H1 (cell line): ENCODE results near the gene MPDZ. TPM values are rescaled to one million over a fixed set of nuclear protein-coding genes. Genes with fewer than 3 reads are reported as not detected.

Experiments used
- CTCF ChIA-PET: fragments of 300-600 bp; sonication (Branson Sonifier 250); formaldehyde crosslinking; loops from one replicate; lab custom pipeline; 2021; ENCODE audit not compliant: partially characterized antibody; lab: Charles Lee
- POLR2A ChIA-PET: fragments of 300-600 bp; sonication (Branson Sonifier 250); formaldehyde crosslinking; loops from one replicate; lab custom pipeline; 2021; ENCODE audit warnings: inconsistent platforms; ENCODE audit not compliant: partially characterized antibody; lab: Charles Lee
- DNase-seq, 2 experiments: peaks; one replicate each; pipeline versions ENCODE4 v3.0.0 to v3.0.0-alpha.2; 2010 to 2022; ENCODE audit warnings: low spot score in 2 of 2, low read depth in 1 of 2, mixed read lengths in 1 of 2
- FAIRE-seq: peaks from 2 replicates; lab custom pipeline; 2011; peaks lifted over from hg19 to GRCh38; lab: Jason Lieb, UNC
- H2AFZ ChIP-seq: 2 replicates; pipeline ENCODE4 v1.8.1; 2012; ENCODE audit warnings: low read length, inconsistent platforms
- H2AK5ac ChIP-seq: 2 replicates; pipeline ENCODE4 v1.6.1; 2013; ENCODE audit warnings: low read depth, low read length
- H2BK120ac ChIP-seq: replicated peaks from 2 replicates; pipeline ENCODE3; 2013; ENCODE audit warnings: low read depth, low read length, inconsistent platforms
- H2BK12ac ChIP-seq: 2 replicates; pipeline ENCODE4 v1.6.1; 2013; ENCODE audit warnings: low read depth, low read length
- H2BK15ac ChIP-seq: 2 replicates; pipeline ENCODE4 v1.6.1; 2013; ENCODE audit warnings: low read length
- H2BK20ac ChIP-seq: 2 replicates; pipeline ENCODE4 v1.6.1; 2013; ENCODE audit warnings: low read length
- H2BK5ac ChIP-seq: 2 replicates; pipeline ENCODE4 v1.6.1; 2013; ENCODE audit warnings: low read depth, low read length
- H3K14ac ChIP-seq: 2 replicates; pipeline ENCODE4 v1.6.1; 2013; ENCODE audit warnings: inconsistent platforms; ENCODE audit not compliant: insufficient read length
- H3K18ac ChIP-seq: 2 replicates; pipeline ENCODE4 v1.6.1; 2013; ENCODE audit warnings: low read length; ENCODE audit errors: extremely low read depth
- H3K23ac ChIP-seq: 2 replicates; pipeline ENCODE4 v1.6.1; 2013; ENCODE audit warnings: inconsistent platforms; ENCODE audit not compliant: insufficient read length
- H3K23me2 ChIP-seq: 2 replicates; pipeline ENCODE4 v1.6.1; 2013; ENCODE audit warnings: low read depth, low read length
- H3K27ac ChIP-seq: 2 replicates; pipeline ENCODE4 v1.6.1; 2011; ENCODE audit warnings: low read depth, low read length, inconsistent platforms
- H3K27me3 ChIP-seq, 4 experiments: replicated peaks in 1 of 4; 1 replicate in 1 of 4; 2 replicates in 3 of 4; pipeline versions ENCODE4 v1.6.1 to v1.8.1; 2011 to 2013; ENCODE audit warnings: low read length in 3 of 4, mild to moderate bottlenecking in 3 of 4, inconsistent platforms in 2 of 4, mixed read lengths in 2 of 4, moderate library complexity in 1 of 4; ENCODE audit not compliant: control insufficient read depth in 3 of 4, insufficient read depth in 3 of 4; ENCODE audit errors: extremely low read depth in 1 of 4
- H3K36me3 ChIP-seq, 4 experiments: 2 replicates each; pipeline versions ENCODE4 v1.6.1 to v1.8.1; 2011 to 2013; ENCODE audit warnings: mild to moderate bottlenecking in 4 of 4, low read length in 3 of 4, moderate library complexity in 2 of 4, control low read depth in 1 of 4, inconsistent platforms in 1 of 4; ENCODE audit not compliant: insufficient read depth in 4 of 4, control insufficient read depth in 2 of 4
- H3K4ac ChIP-seq: replicated peaks from 2 replicates; pipeline ENCODE3; 2013; ENCODE audit warnings: low read length, low read depth, mixed read lengths, inconsistent platforms; ENCODE audit not compliant: insufficient read length
- H3K4me1 ChIP-seq, 4 experiments: replicated peaks in 1 of 4; 1 replicate in 1 of 4; 2 replicates in 3 of 4; pipeline versions ENCODE4 v1.6.1 to v1.8.1; 2011 to 2013; ENCODE audit warnings: low read length in 3 of 4, inconsistent platforms in 2 of 4, mixed read lengths in 1 of 4; ENCODE audit not compliant: insufficient read depth in 4 of 4, control insufficient read depth in 3 of 4
- H3K4me2 ChIP-seq, 2 experiments: 2 replicates each; pipeline versions ENCODE4 v1.6.1 to v1.8.1; 2011 to 2013; ENCODE audit warnings: low read depth in 2 of 2, low read length in 2 of 2, control low read depth in 1 of 2, inconsistent platforms in 1 of 2, mild to moderate bottlenecking in 1 of 2; ENCODE audit not compliant: insufficient read depth in 1 of 2
- H3K4me3 ChIP-seq, 4 experiments: fragments of 200-600, 300-600 bp in 1 of 4; sonication (generic), shearing (Covaris generic), sonication (Bioruptor Twin) in 1 of 4; 2 replicates each; pipeline versions ENCODE4 v1.5.1 to v1.8.1; 2011 to 2016; ENCODE audit warnings: low read length in 4 of 4, low read depth in 3 of 4, control low read depth in 2 of 4, inconsistent platforms in 2 of 4, mild to moderate bottlenecking in 2 of 4, mixed read lengths in 1 of 4, moderate library complexity in 1 of 4; ENCODE audit not compliant: insufficient read depth in 2 of 4; ENCODE audit errors: extremely low read depth in 1 of 4
- H3K56ac ChIP-seq: replicated peaks from 2 replicates; pipeline ENCODE3; 2013; ENCODE audit warnings: low read depth, mild to moderate bottlenecking, mixed read lengths, low read length, inconsistent platforms; ENCODE audit not compliant: insufficient read length
- H3K79me1 ChIP-seq: 2 replicates; pipeline ENCODE4 v1.6.1; 2013; ENCODE audit warnings: low read depth, low read length, control low read depth
- H3K79me2 ChIP-seq, 2 experiments: 2 replicates each; pipeline versions ENCODE4 v1.6.1 to v1.8.1; 2012 to 2013; ENCODE audit warnings: low read length in 2 of 2, mild to moderate bottlenecking in 2 of 2, inconsistent platforms in 1 of 2; ENCODE audit not compliant: insufficient read depth in 2 of 2, control insufficient read depth in 1 of 2
- H3K9ac ChIP-seq, 4 experiments: replicated peaks in 1 of 4; 1 replicate in 1 of 4; 2 replicates in 3 of 4; pipeline versions ENCODE4 v1.6.1 to v1.8.1; 2011 to 2013; ENCODE audit warnings: low read depth in 3 of 4, low read length in 3 of 4, control low read depth in 2 of 4, mild to moderate bottlenecking in 2 of 4, moderate library complexity in 2 of 4, inconsistent platforms in 1 of 4; ENCODE audit errors: extremely low read depth in 1 of 4
- H3K9me3 ChIP-seq, 2 experiments: 2 replicates each; pipeline versions ENCODE4 v1.6.1 to v1.8.1; 2012 to 2013; ENCODE audit warnings: mild to moderate bottlenecking in 2 of 2, moderate library complexity in 2 of 2, control low read depth in 1 of 2, inconsistent platforms in 1 of 2, low read depth in 1 of 2, low read length in 1 of 2, mixed read lengths in 1 of 2; ENCODE audit not compliant: insufficient read depth in 2 of 2
- H4K20me1 ChIP-seq, 2 experiments: replicated peaks in 1 of 2; 2 replicates each; pipeline versions ENCODE3 to v1.8.1; 2011 to 2013; ENCODE audit warnings: inconsistent platforms in 2 of 2, low read length in 2 of 2, mild to moderate bottlenecking in 1 of 2; ENCODE audit not compliant: insufficient read depth in 2 of 2, control insufficient read depth in 1 of 2
- H4K5ac ChIP-seq: 2 replicates; pipeline ENCODE4 v1.6.1; 2013; ENCODE audit warnings: low read length, low read depth, mixed read lengths, inconsistent platforms; ENCODE audit not compliant: insufficient read length
- H4K8ac ChIP-seq: 2 replicates; pipeline ENCODE4 v1.8.0; 2013; ENCODE audit warnings: mild to moderate bottlenecking, moderate library complexity, low read length, inconsistent platforms; ENCODE audit not compliant: insufficient read depth; ENCODE audit errors: extremely low read depth
- H4K91ac ChIP-seq: replicated peaks from 2 replicates; pipeline ENCODE3; 2013; ENCODE audit warnings: low read length, mixed read lengths, inconsistent platforms; ENCODE audit not compliant: insufficient read length
- RAD21 ChIP-seq, 2 experiments: IDR thresholded peaks in 1 of 2; conservative IDR thresholded peaks in 1 of 2; 2 replicates each; pipeline ENCODE4 v1.6.1; 2011; ENCODE audit warnings: low read depth in 2 of 2, low read length in 2 of 2, improper control_type of control experiment in 1 of 2, inconsistent platforms in 1 of 2, mild to moderate bottlenecking in 1 of 2, moderate library complexity in 1 of 2
- polyA plus RNA-seq, 7 experiments: library from polyadenylated mRNA; depleted of rRNA in 3 of 7; stranded (reverse) in 5 of 7; unstranded in 2 of 7; fragments of >200 nt in 5 of 7; fragments of 200-250 nt in 2 of 7; gene quantifications; 1 replicate in 5 of 7; 2 replicates in 1 of 7; 4 replicates in 1 of 7; pipeline versions ENCODE4 v1.2.1 to v1.2.3, GENCODE V29; 2011 to 2013; ENCODE audit warnings: missing spikeins in 2 of 7, mixed read lengths in 2 of 7
- total RNA-seq: library from RNA; stranded (reverse); fragmentation: NEBNext Ultra II Directional; extraction: Animal tissue kit (Norgen Biotek cat#: 25700); gene quantifications from 2 replicates; pipeline ENCODE4 v1.2.1, GENCODE V29; 2021

The MPDZ gene
- total and polyA plus RNA-seq, 2 of the 8 experiments (the other 6 are each of a cell fraction or from before 2014, with no cell fraction given): 14.6 to 39.4 TPM

GRCh38 chr9:13189362-13189761, 90.1 kb downstream of the MPDZ start:
- Histone ChIP-seq H3K79me1 (no peaks in the 10 kb centered on the region), H3K27ac (no peak overlapping the region), H3K9me3 (no peaks in the 10 kb centered on the region), H3K4me3 (no peak overlapping the region), H3K23ac (no peak overlapping the region), H2BK5ac (no peak overlapping the region), H2BK20ac (no peak overlapping the region), H4K91ac (no peak overlapping the region), H2AK5ac (no peak overlapping the region), H3K27me3 (no peaks in the 10 kb centered on the region), H3K14ac (no peak overlapping the region), H4K20me1 (no peaks in the 10 kb centered on the region), H2BK120ac (no peak overlapping the region), H2BK15ac (no peak overlapping the region), H3K4me2 (no peak overlapping the region), H4K5ac (no peak overlapping the region), H3K4ac (no peak overlapping the region), H3K23me2 (no peaks in the 10 kb centered on the region), H4K8ac (no peak overlapping the region), H3K4me1 (no peaks in the 10 kb centered on the region), H3K56ac (no peak overlapping the region), H3K36me3 (peaks cover 0 to 44% (median 10%) of the 10 kb centered on the region in 4 experiments; a peak in 5 of 8 replicates), H3K9ac (no peak overlapping the region), H2BK12ac (no peak overlapping the region), H2AFZ (no peak overlapping the region), H3K79me2 (no peaks in the 10 kb centered on the region), H3K18ac (no peak overlapping the region)
- FAIRE-seq: no peak
- POLR2A ChIA-PET: no interaction called here
- CTCF ChIA-PET: no interaction called here
- TF ChIP-seq RAD21 (IDR thresholded peaks at IDR 0.05 in 1 of 2, conservative IDR thresholded peaks at IDR 0.05 in 1 of 2; ENCODE audit: low read depth in 2 of 2, low read length in 2 of 2): no peak
- TF ChIP-seq, all 59 proteins: peak for 0
- DNase-seq: no peak
